OCI-LY3 (cell line): ENCODE results near the gene TDP1.

Source experiments
- H2AFZ ChIP-seq: fragments of 200-600, 300-600 bp; shearing (Covaris generic); 2 replicates; pipeline ENCODE4 v1.6.0; 2014; ENCODE audit warnings: antibody characterized with exemption, low read depth, low read length
- H3K27ac ChIP-seq: fragments of 200-600, 300-600 bp; sonication (generic); 2 replicates; pipeline ENCODE4 v1.5.1; 2014; ENCODE audit warnings: mild to moderate bottlenecking, low read length, moderate library complexity, mixed read lengths
- H3K27me3 ChIP-seq: fragments of 200-600, 300-600 bp; sonication (generic); 2 replicates; pipeline ENCODE4 v1.6.1; 2014; ENCODE audit warnings: low read depth, low read length, mixed read lengths
- H3K36me3 ChIP-seq: fragments of 200-600, 300-600 bp; sonication (generic); replicated peaks from 2 replicates; pipeline ENCODE3; 2014; ENCODE audit warnings: low read depth, low read length, mixed read lengths
- H3K4me1 ChIP-seq: fragments of 300-600, 200-600 bp; sonication (generic); 2 replicates; pipeline ENCODE4 v1.6.1; 2014; ENCODE audit warnings: low read length, mixed read lengths
- H3K4me2 ChIP-seq: fragments of 200-600, 300-600 bp; sonication (generic); 2 replicates; pipeline ENCODE4 v1.6.1; 2014; ENCODE audit warnings: low read length, mixed read lengths
- H3K4me3 ChIP-seq: fragments of 300-600, 200-600 bp; sonication (generic); 2 replicates; pipeline ENCODE4 v1.5.1; 2014; ENCODE audit warnings: antibody characterized with exemption, mild to moderate bottlenecking, low read length, moderate library complexity
- H3K79me2 ChIP-seq: fragments of 300-600, 200-600 bp; shearing (Covaris generic); 2 replicates; pipeline ENCODE4 v1.6.1; 2014; ENCODE audit warnings: mild to moderate bottlenecking, low read length, mixed read lengths
- H3K9ac ChIP-seq: fragments of 300-600, 200-600 bp; shearing (Covaris generic); 2 replicates; pipeline ENCODE4 v1.6.0; 2014; ENCODE audit warnings: mild to moderate bottlenecking, low read length, moderate library complexity
- H3K9me3 ChIP-seq: fragments of 200-600, 300-600 bp; shearing (Covaris generic); 2 replicates; pipeline ENCODE4 v1.6.1; 2014; ENCODE audit warnings: low read length, mixed read lengths; ENCODE audit not compliant: insufficient read depth
- H4K20me1 ChIP-seq: fragments of 200-600, 300-600 bp; sonication (generic); 2 replicates; pipeline ENCODE4 v1.6.1; 2016; ENCODE audit warnings: low read length, mixed read lengths; ENCODE audit not compliant: insufficient read depth
- EZH2phosphoT487 ChIP-seq: fragments of 200-600 bp; shearing (Covaris generic); IDR thresholded peaks from 2 replicates; pipeline ENCODE4 v1.6.1; 2018; ENCODE audit warnings: antibody characterized with exemption, mixed run types, low read depth
- TF ChIP-seq, protein P1 (sequence below): fragments of 200-600, 300-600 bp; sonication (generic); IDR thresholded peaks from 2 replicates; pipeline ENCODE4 v1.5.1; 2014; ENCODE audit warnings: antibody characterized with exemption, low read length, low read depth

TDP1 gene

DNA sequence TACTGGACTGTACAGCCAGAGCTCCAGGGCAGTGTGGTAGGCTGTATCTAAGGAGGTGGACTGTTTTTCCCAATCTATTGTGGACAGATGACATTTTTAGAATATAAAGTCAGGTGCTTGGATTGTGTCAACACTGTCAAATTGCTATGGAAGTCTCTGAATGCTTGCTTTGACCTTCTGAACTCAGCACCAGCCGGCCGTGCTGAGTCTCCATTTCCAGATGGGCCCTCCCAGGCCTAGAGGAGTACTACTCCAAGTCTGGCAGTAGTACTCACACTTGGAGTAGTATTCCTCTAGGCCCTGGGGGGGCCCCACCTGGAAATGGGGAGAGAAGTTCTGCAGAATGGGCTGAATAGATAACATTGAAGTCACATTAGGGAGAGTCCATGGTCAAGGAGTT is 89.9 kb downstream of the TDP1 start:
- H3K9ac ChIP-seq, result no peak overlapping the region
- H3K79me2 ChIP-seq, result no peaks in the 10 kb centered on the region
- TF ChIP-seq, protein P1, sequence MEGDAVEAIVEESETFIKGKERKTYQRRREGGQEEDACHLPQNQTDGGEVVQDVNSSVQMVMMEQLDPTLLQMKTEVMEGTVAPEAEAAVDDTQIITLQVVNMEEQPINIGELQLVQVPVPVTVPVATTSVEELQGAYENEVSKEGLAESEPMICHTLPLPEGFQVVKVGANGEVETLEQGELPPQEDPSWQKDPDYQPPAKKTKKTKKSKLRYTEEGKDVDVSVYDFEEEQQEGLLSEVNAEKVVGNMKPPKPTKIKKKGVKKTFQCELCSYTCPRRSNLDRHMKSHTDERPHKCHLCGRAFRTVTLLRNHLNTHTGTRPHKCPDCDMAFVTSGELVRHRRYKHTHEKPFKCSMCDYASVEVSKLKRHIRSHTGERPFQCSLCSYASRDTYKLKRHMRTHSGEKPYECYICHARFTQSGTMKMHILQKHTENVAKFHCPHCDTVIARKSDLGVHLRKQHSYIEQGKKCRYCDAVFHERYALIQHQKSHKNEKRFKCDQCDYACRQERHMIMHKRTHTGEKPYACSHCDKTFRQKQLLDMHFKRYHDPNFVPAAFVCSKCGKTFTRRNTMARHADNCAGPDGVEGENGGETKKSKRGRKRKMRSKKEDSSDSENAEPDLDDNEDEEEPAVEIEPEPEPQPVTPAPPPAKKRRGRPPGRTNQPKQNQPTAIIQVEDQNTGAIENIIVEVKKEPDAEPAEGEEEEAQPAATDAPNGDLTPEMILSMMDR, result no peak
- no peak for TF ChIP-seq EZH2phosphoT487
- H3K4me2 ChIP-seq, result no peak overlapping the region
- H3K9me3 ChIP-seq, result no peaks in the 10 kb centered on the region
- no peaks in the 10 kb centered on the region for H4K20me1 ChIP-seq
- H3K27ac ChIP-seq, result no peak overlapping the region
- H2AFZ ChIP-seq, result no peak overlapping the region
- no peaks in the 10 kb centered on the region for H3K27me3 ChIP-seq
- H3K4me3 ChIP-seq, result no peak overlapping the region
- H3K4me1 ChIP-seq, result peaks cover 5% of the 10 kb centered on the region; the same call in 1 of the 2 replicates
- H3K36me3 ChIP-seq, result peaks cover 48% of the 10 kb centered on the region

DNA sequence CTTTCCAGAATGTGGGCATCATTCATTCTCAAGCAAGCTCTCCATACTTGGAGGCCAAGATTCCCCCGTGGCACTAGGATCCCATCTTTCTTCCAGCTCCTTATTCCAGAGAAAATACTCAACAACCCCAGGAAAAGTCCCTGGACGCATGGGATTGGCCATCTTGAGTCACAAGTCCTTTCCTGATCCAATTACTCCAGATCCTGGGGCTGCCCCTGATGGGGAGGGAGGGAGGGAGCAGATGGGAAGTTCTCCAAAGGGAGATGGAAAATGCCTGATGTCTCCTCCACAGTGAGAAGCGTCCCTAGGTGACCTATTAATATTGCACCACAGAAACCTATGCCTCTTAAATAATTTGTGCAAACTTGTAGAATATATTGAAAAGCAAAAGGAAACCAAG is 93.7 kb downstream of the TDP1 start:
- Histone ChIP-seq H3K4me1 (no peaks in the 10 kb centered on the region), H3K27me3 (no peaks in the 10 kb centered on the region), H3K9me3 (no peaks in the 10 kb centered on the region), H3K9ac (no peak overlapping the region), H4K20me1 (no peaks in the 10 kb centered on the region), H3K36me3 (peaks cover 18% of the 10 kb centered on the region), H3K79me2 (no peaks in the 10 kb centered on the region), H3K4me2 (no peak overlapping the region), H3K4me3 (no peak overlapping the region), H2AFZ (no peak overlapping the region), H3K27ac (no peak overlapping the region)
- no peak for TF ChIP-seq EZH2phosphoT487
- TF ChIP-seq, protein P1, result no peak

DNA sequence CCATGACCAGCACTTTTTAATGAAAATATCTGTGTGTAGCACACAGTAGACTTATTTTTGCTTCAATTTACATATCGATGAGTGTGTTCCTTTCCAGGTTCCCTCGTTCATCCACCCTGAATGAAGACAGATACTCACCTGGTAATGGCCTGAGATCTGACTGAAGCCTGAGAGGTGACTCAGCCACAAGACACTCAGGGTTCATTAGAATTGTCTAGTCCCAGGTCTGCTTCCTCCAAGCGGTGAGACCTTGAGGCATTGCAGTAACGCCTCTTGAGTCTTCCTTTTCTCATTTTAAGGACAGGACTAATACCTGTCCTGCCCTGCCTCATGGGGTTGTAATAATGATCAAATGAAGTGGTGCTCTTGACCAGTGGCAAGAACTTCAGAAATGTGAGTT is 94.5 kb downstream of the TDP1 start:
- Histone ChIP-seq H4K20me1 (no peaks in the 10 kb centered on the region), H3K4me1 (no peaks in the 10 kb centered on the region), H3K36me3 (peaks cover 10% of the 10 kb centered on the region), H3K27ac (no peak overlapping the region), H3K79me2 (no peaks in the 10 kb centered on the region), H3K4me2 (no peak overlapping the region), H3K4me3 (no peak overlapping the region), H3K9me3 (no peaks in the 10 kb centered on the region), H3K9ac (no peak overlapping the region), H3K27me3 (no peaks in the 10 kb centered on the region), H2AFZ (no peak overlapping the region)
- TF ChIP-seq, protein P1, result no peak
- TF ChIP-seq EZH2phosphoT487, result no peak

DNA sequence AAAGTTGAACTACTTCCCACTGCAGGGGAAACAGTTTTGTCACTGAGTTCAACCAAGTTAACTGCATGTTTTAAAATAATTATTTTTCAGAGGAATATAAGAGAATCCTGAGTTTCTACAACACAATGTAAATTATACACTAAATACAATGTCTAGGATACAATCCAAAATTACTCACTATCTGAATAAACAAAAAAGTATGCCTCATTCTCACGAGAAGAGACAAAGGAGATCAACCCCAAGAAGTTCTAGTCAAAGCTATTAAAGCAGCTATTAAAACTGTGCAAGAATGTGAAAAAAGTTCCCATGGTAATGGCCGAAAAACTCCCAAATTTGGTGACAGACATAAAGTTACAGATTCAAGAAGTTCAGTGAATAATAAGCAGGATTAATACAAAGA is 97.3 kb downstream of the TDP1 start:
- Histone ChIP-seq H3K4me2 (no peak overlapping the region), H3K27me3 (0 out of 2 replicates have a peak, but pooled peaks cover 3% of the 10 kb centered on the region), H3K79me2 (no peaks in the 10 kb centered on the region), H4K20me1 (no peaks in the 10 kb centered on the region), H2AFZ (no peak overlapping the region), H3K36me3 (no peaks in the 10 kb centered on the region), H3K9me3 (no peaks in the 10 kb centered on the region), H3K9ac (no peak overlapping the region), H3K4me3 (no peak overlapping the region), H3K27ac (no peak overlapping the region), H3K4me1 (no peaks in the 10 kb centered on the region)
- no peak for TF ChIP-seq EZH2phosphoT487
- TF ChIP-seq, protein P1, result no peak
